Sigmoid colon (tissue), 4 donors: ENCODE data around the gene CAPN5.

Experiments
- EP300 ChIP-seq, 4 donors: sonication (generic); formaldehyde crosslinking; IDR thresholded peaks; one replicate each; pipeline ENCODE4 v1.6.1; 2017; ENCODE audit warnings: antibody characterized with exemption in 4 of 4
- TF ChIP-seq, protein P1 (sequence below), 4 experiments: fragments of 450-650 bp in 3 of 4; fragments of 200-600 bp in 1 of 4; IDR thresholded peaks; one replicate each; pipeline ENCODE4 v1.5.1; 2016 to 2019; ENCODE audit warnings: antibody characterized with exemption in 4 of 4, mild to moderate bottlenecking in 3 of 4, moderate library complexity in 2 of 4

DNA sequence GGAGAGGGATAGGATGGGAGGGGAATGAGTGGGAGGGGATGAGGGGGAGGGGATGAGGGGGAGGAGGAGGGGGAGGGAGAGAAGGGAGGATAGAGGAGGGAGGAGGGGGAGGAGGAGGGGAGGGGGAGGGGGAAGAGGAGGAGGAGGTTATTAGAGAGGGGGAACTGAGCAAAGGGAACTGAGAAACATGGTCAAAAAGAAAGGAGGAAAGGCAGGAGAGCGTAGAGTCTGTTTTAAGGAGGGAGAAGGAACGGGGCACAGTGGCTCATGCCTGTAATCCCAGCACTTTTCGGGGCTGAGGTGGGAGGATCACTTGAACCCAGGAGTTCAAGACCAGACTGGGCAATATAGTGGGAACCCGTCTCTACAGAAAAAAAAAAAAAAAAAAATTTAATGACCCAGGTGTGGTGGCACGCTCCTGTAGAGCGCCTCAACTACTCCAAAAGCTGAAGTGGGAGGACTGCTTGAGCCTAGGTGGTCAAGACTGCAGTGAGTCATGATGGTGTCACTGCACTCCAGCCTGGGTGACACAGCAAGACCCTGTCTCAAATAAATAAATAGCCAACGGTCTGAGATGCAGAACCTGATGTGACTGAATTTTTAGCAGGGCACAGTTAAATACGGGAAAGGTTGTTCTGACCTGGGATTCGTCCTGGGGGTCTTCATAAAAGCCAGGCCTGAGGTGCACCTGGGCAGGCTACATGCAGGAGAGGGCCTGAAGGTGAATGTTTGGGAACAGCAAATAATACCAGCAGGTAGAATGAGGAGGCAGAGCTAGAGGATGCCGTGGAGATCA, 28.5 kb upstream of the CAPN5 start:
- no peak for TF ChIP-seq EP300 (IDR thresholded peaks at IDR 0.05)
- TF ChIP-seq, protein P1, sequence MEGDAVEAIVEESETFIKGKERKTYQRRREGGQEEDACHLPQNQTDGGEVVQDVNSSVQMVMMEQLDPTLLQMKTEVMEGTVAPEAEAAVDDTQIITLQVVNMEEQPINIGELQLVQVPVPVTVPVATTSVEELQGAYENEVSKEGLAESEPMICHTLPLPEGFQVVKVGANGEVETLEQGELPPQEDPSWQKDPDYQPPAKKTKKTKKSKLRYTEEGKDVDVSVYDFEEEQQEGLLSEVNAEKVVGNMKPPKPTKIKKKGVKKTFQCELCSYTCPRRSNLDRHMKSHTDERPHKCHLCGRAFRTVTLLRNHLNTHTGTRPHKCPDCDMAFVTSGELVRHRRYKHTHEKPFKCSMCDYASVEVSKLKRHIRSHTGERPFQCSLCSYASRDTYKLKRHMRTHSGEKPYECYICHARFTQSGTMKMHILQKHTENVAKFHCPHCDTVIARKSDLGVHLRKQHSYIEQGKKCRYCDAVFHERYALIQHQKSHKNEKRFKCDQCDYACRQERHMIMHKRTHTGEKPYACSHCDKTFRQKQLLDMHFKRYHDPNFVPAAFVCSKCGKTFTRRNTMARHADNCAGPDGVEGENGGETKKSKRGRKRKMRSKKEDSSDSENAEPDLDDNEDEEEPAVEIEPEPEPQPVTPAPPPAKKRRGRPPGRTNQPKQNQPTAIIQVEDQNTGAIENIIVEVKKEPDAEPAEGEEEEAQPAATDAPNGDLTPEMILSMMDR (IDR thresholded peaks at IDR 0.05), result no peak
